HG03558 (cell line): ENCODE measurements around the gene ZNF280B.
"Not testable (repeated sequence)": the region's sequence is repeated elsewhere in the genome, so short reads cannot be mapped to it uniquely, and the experiment has no call there.

Source experiments
- ATAC-seq: cut with Tn5 transposase; IDR thresholded peaks from one replicate; pipeline ENCODE4 v1.9.1; 2021; ENCODE audit warnings: moderate number of reproducible peaks; ENCODE audit not compliant: unreplicated experiment; ENCODE audit errors: extremely low read depth

ZNF280B gene

DNA sequence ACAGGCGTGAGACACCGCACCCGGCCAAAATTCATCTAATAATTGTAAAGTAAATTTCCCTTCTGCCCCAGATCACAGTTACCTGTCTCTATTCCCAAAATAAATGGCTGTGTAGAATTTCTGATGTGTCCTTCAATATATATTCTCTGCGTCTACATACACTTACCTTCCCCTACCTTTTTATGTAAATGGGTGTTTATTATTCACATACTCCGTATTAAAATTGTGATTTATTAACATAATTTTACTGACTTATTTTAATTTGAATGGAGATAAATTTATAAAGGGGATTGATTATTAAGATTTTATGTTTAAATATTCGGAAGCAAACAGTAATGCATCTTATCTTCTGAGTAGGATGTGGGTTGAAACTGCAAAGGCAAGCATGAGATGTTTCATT lies 28.0 kb upstream of the ZNF280B start:
- no peak for ATAC-seq

DNA sequence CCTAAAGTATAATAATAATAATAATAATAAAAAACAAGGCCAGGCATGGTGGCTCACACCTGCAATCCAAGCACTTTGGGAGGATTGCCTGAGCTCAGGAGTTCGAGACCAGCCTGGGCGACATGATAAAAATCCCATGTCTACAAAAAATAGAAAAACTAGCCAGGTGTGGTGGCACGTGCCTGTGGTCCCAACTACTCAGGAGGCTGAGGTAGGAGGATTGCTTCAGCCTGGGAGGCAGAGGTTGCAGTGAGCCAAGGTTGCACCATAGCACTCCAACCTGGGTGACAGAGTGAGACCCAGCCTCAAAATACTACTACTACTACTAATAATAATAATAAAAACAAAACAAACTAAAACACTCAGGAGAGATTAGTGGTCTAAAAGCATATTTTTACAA lies 27.1 kb upstream of the ZNF280B start:
- no peak for ATAC-seq

DNA sequence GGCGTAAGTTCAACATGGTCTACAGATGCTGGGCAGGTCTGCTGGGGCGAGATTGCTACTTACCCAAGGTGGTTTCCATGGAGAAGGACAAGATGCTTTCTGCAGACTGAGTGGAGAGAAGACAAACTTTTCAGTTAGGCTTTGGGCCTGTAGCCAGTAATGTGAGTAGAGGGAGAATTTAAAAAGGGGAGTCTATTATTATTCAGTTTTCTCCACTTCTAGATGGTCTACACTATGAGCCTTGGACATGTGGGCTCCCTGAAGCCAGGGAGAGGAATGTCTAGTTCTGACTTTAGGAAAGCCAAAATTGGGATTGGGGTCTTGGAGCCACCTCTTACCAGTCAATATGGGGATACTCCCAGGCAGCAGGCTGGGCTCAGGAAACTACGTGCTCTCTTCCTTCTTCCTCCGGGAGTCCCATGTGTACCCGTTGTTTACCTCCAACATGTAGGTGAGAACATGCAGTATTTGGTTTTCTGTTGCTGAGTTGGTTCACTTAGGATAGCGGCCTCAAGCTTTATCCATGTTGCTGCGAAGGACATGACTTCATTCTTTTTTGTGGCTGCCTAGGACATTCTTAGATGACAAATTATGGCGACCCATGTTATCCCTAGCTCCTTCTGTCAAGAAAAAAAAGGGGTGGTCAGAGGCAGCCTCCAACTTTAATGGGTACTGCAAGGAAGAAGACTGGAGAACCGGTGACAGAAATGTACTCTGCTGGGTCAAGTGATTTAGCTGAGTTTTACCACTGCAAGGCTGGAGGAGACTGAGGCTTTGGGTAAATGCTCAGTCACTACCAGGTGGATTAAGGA lies 26.3 kb upstream of the ZNF280B start:
- ATAC-seq = no peak

DNA sequence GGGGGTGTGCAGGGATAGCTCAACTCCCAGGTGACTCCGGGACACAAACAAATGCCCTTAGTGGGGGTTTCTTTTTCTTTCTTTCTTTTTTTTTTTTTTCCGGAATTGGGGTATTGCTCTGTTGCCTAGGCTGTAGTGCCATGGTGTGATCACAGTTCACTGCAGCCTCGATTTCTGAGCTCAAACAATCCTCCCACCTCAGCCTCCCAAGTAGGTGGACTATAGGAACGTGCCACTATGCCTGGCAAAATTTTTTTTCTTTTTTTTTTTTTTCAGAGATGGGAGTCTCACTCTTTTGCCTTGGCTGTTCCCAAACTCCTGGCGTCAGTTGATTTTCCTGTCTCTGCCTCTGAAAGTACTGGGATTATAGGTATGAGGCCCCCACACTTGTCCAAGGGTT lies 25.3 kb upstream of the ZNF280B start:
- no peak for ATAC-seq

DNA sequence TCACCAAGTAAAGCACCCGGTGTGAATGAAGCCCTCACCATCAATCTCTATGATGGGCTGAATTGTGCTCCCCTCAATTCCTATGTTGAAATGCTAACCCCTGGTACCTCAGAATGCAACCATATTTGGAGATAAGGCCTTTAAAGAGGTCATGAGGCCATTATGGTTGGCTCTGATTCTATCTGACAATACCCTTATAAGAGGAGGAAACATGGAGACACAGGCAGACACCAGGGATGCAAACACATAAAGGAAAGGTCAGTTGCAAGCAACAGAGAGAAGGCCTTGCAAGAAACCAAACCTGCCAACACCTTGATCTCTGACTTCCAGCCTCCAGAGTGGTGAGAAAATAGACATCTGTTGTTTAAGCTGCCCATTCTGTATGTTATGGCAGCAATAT lies 24.9 kb upstream of the ZNF280B start:
- ATAC-seq = no peak

DNA sequence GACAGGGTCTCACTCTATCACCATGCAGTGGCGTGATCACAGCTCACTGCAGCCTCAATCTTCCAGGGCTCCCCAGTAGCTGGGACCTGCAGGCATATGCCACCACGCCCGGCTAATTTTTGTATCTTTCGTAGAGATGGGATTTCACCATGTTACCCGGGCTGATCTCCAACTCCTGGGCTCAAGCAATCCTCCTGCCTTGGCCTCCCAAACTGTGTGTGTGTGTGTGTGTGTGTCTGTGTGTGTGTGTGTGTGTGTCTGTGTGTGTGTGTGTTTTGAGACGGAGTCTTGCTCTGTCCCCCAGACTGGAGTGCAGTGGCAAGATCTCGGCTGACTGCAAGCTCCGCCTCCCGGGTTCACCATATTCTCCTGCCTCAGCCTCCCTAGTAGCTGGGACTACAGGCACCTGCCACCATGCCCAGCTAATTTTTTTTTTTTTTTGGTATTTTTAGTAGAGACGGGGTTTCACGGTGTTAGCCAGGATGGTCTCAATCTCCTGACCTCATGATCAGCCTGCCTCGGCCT lies 24.1 kb upstream of the ZNF280B start:
- not testable (repeated sequence) for ATAC-seq

DNA sequence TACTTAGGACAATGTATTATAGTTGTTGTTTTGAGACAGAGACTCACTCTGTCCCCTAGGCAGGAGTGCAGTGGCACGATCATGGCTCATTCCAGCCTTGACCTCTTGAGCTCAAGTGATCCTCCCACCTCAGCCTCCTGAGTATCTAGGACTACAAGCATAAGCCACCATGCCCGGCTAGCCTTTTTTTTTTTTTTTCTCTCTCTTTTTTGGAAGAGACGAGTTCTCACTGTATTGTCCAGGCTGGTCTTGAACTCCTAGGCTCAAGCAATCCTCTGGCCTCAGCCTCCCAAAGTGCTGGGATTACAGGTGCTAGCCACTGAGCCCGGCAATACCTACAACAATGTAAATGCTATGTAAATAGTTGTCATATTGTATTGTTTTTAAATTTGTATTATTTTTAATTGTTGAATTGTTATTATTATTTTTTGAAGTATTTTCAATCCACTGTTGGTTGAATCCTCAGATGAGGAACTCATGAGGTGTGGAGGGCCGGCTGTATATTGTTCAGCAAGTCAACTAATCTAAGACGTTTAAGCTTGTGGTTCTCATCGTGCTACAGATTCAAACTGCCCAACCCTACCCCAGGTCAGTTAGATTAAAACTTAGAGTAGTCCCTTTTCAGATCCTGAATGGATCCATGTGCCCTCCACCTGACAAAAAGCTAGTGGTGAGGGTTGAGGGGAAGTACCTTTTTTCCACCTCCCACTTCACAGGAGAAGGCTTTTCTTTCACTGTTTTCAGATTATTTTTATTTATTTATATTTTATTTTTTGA lies 23.4 kb upstream of the ZNF280B start:
- ATAC-seq = no peak

DNA sequence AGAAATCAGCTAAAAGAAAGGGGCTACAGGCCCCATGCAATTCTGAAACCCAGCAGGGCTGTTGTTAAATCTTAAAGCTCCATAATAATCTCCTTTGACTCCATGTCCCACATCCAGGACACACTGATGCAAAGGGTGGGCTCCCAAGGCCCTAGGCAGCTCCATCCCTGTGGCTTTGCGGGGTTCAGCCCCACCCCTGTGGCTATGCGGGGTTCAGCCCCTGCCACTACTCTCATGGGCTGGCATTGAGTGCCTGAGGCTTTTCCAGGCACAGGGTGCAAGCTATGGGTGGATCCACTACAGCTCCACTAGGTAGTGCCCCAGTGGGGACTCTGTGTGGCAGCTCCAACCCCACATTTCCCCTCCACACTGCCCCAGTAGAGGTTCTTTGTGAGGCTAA lies 20.2 kb upstream of the ZNF280B start:
- ATAC-seq = no peak

DNA sequence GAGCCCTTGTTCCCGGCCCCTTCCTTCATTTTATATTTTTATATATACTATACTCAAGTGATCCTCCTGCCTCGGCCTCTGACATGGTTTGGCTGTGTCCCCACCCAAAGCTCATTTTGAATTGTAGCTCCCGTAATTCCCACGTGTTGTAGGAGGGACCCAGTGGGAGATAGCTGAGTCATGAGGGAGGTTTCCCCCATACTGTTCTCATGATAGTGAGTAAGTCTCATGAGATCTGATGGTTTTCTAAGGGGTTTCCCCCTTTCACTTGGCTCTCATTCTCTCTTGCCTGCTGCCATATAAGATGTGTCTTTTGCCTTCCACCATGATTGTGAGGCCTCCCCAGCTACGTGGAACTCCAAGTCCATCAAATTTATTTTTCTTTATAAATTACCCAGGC lies 18.8 kb upstream of the ZNF280B start:
- no peak for ATAC-seq

DNA sequence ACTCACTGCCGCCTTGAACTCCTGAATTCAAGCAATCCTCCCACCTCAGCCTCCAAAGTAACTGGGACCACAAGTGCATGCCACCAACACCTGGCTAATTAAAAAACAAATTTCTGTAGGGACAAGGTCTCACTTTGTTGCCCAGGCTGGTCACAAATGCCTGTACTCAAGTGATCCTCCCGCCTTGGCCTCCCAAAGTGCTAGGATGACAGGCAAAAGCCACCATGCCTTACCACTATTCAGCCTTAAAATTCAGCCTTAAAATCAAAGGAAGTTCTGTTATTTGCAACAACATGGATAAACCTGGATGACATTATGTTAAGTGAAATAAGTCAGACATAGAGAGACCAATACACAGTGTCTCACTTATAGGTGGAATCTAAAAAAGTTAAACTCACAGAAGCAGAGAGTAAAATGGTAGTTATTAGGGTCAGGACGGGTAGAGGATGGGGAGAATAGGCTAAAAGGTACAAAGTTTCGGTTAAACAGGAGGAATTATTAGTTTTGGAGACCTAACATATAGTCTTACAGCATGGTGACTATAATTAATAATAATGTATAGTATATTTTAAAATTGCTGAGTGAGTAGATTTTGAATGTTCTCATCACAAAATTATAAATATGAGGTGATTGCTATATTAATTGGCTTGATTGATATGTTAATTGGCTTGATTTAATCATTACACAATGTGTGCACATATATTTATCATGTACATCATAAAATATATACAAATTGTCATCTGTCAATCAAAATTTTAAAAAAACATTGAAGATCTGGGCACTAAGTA lies 17.8 kb upstream of the ZNF280B start:
- ATAC-seq = no peak

DNA sequence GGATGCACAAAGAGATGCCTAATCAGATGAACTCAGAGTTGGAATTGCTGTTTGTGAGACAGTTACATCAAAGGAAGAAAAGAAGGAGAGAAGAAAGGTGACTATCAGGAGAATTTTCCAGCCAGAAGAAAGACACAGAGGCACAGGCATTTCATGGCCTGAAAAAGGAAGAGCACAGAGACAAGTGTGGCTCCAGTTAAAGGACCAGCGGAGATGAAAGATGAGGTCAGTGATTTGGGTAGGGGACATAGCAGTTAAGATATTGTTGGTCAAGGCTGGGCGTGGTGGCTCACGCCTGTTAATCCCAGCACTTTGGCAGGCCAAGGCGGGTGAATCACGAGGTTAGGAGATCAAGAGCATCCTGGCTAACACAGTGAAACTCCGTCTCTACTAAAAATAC lies 15.0 kb upstream of the ZNF280B start:
- ATAC-seq = no peak

DNA sequence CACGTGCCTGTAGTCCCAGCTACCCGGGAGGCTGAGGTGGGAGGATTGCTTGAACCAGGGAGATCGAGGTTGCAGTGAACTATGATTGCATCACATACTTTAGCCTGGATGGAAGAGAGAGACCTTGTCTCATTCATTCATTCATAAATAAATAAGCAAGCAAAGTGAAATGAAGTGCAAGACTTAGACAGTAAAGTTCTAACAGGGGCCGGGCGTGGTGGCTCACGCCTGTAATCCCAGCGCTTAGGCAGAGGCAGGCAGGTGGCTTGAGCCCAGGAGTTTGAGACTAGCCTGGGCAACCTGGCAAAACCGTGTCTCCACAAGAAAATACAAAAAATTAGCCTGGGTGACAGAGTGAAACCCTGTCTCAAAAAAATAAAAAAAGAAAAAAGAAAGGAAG lies 13.1 kb upstream of the ZNF280B start:
- no peak for ATAC-seq

DNA sequence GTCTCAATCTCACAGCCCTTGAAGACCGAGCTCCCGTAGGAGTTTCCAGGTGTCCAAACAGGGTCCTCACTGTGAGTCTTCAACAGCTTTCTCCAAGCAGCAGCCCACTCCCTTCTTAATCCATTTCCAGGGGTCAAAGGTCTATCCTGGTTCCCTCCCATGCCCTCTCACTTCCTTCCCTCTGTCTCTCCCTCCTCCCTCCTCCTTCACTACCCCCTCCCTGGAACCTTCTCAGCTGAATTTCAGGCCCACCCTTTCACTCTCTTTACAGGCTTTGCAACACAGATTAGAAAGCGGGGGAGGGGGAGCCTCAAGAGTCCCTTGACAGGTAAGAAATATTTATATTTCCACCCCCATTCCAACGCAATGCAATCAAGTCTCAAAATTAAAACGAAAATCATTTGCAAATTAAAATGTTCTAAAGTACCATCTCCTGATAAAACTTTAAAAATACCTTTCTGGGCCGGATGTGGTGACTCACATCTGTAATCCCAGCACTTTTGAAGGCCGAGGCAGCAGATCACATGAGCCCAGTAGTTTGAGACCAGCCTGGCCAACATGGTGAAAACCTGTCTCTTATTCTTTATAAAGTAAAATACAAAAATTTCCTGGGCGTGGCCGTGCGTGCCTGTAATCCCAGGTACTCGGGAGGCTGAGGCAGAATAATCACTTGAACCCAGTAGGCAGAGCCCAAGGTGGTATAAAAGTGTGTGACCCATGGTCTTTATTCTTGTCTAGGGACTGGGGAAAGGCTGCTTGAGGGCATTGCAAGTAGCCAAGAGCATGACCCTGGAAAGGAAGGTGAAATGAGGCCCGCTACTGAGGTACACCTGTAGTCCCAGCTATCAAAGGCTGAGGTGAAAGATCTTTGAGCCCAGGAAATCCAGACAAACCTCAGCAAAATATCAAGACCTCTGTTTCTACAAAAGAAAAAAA lies 12.4 kb upstream of the ZNF280B start:
- no peak for ATAC-seq

DNA sequence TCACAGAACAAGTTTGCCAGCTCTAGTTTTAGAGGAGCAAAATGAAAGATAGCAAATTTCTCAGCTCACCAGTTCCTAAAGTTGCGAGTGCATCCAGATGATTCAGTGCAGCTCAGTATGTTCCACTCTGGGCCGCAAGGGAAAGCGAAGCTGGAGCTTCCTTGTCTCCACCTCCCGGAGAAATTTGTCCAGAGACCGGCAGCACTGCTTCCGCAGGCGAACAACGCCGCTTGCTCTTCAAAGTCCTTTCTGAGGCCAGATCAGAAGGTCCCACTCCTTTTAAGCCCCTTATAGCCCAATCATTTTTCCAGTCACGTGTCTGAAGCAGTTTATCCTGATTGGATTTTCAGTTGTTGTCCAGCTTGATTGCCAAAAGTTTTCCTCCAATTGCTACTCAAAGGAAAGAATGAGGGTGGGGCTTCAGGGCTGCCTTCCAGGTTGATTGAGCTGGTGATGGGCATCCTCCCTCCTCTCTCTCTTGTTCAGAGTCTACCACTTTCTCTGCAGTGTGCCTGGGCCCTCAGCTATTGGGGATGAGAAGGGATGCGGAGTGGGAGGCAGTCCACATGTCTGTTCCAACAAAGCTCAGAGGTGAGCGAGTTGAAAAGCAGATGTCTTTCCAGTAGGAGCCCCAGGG lies 11.6 kb upstream of the ZNF280B start, which contains the start of gene ZNF280A:
Gene ZNF280A, minus strand, starts transcription at position 251 of the 637 bp plus-strand sequence. CDS start 4,640 bp downstream, outside the sequence.
- no peak for ATAC-seq

DNA sequence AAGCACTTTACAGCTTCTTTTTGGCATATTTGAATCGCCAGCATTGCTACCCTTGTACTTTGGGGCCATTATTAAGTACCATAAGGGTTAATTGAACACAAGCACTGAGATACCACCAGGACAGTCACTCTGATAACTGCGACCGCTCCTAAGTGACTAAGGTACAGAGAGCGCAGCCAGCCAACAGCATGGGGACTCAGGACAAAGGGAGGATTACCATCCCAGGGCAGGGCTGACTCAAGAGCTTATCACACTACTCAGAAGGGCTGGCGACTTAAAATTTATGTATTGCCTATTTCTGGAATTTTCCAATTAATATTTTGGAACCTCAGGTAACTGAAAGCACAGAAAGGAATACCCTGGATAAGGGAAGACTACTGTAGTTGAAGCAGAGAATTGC lies 11.0 kb upstream of the ZNF280B start:
- ATAC-seq = no peak

DNA sequence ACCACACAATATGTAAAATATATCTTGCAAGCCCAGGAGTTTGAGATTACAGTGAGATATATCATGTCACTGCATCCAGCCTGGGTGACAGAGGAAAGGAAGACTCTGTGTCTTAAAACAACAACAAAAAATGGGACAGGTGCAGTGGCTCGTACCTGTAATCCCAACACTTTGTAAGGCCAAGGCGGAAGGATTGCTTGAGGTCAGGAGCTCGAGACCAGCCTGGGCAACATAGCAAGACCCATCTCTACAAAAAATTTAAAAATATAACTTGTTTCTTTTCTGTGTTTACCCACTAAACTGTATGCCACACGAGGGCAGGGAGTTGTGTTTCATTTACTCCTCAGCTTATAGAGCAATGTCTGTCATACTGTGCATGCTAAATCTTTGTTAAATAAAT lies 8.4 kb upstream of the ZNF280B start:
- ATAC-seq = no peak

DNA sequence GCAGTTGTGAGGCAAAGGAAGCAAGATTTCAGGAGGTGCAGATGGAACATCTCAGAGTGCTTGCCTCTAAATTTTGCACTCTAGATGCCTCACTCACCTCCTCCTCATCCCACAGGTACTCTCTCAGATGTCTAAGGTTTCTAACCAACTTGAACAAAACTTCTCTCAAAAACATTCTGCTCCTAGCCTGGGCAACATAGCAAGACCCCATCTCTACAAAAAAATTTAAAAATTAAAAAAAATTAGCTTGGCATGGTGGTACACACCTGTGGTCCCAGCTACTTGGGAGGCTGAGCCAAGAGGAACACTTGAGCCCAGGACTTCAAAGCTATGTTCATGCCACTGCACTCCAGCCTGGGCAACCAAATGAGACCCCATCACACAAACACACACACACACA lies 7.3 kb upstream of the ZNF280B start:
- no peak for ATAC-seq

DNA sequence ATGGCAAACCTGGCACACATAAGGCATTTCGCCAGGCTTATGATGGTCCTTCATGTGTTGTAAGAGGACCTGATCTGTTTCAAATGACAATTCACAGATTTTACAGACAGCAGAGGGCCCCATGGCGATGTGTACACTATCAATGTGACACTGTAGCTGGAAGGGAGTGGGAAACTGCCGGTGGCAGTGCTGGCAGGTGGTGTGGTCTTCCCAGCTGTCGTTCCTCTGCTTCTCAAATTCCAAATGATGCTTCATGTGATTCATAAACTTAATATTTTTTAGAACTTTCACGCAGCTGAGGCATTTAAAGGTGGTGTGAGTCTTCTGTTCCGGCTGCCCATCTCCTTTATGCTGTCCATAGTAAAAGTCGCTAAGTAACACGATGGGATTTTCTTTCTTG lies 5.9 kb upstream of the ZNF280B start:
- ATAC-seq = not testable (repeated sequence)

DNA sequence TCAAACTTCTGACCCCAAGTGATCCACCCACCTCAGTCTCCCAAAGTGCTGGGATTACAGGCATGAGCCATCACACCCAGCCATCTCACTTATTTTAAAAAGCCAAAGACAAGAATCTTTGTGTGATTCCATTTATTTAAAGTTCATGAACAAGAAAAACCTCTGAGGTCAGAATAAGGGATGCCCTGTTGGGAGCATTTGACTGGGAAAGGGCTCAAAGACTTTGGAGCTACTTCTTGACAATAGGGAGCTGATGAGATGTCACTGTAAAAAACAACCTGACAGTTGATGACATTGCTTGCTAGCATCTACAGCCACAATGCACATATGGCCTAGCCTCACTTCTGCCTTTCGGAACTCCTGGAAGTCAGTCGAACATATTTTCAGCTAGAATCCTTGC lies 5.1 kb upstream of the ZNF280B start:
- ATAC-seq = no peak
